Left ventricle myocardium superior (tissue), 1 donor: Measurements from ENCODE around the gene NCF1. TPM values are rescaled to one million over a fixed set of nuclear protein-coding genes. Genes with fewer than 3 reads are reported as not detected.
"Not testable (repeated sequence)": the region's sequence is repeated elsewhere in the genome, so short reads cannot be mapped to it uniquely, and the experiment has no call there.

Experiments
- ATAC-seq: fragments of 200-7000 bp; cut with Tn5 transposase; one replicate; pipeline ENCODE4 v1.9.1; 2020; ENCODE audit warnings: mild to moderate bottlenecking, moderate library complexity
- DNase-seq: peaks from one replicate; pipeline ENCODE4 v3.0.0-alpha.2; 2020
- intact Hi-C: fragments of 100-400 bp; cut with micrococcal nuclease; formaldehyde crosslinking; loops from one replicate; pipeline ENCODE4 v1.11.0; 2022
- long read RNA-seq: library from polyadenylated mRNA; unstranded; transcript quantifications from one replicate; pipeline ENCODE4 v2.0.0, GENCODE V29; 2021
- total RNA-seq: library from RNA; stranded (reverse); fragmentation: NEBNext Ultra II Directional; extraction: Animal tissue kit (Norgen Biotek cat#: 25700); gene quantifications from one replicate; pipeline ENCODE4 v1.2.1, GENCODE V29; 2021
- donor health status: DM: no; HTN: yes; CAD: no; lungs with severe emphysema.

NCF1 gene
- total RNA-seq = 3.9 TPM
- long read RNA-seq, transcript NCF1-201 (11 exons, 1,396 nt) = major isoform, 5 of 8 reads
- long read RNA-seq, partial matches to known transcripts = 2 of 8 reads
- long read RNA-seq, other reads (novel, unspliced or antisense) = 1 of 8 reads

GRCh38 chr7:74773760-74774750, at the start of gene NCF1:
NCF1 (plus strand) TSS chr7:74774011; CDS start chr7:74774032, 21 bp downstream.
- DNase-seq, intact Hi-C loops: not testable (repeated sequence)
- ATAC-seq = peak; percentile 81

GRCh38 chr7:74725840-74726239, 48.0 kb upstream of the NCF1 start:
- DNase-seq (no peak), ATAC-seq (no peak)
- intact Hi-C loops = no loop called here

GRCh38 chr7:74726309-74727101, 47.3 kb upstream of the NCF1 start:
- ATAC-seq (no peak), DNase-seq (no peak)
- intact Hi-C loops = no loop called here

- intact Hi-C loops, DNase-seq, ATAC-seq: not testable (repeated sequence)
Observed at GRCh38 chr7:74728686-74729085, 45.1 kb upstream of the NCF1 start.

GRCh38 chr7:74730186-74730585, 43.6 kb upstream of the NCF1 start:
- ATAC-seq, DNase-seq, intact Hi-C loops: not testable (repeated sequence)

GRCh38 chr7:74739974-74740703, 33.7 kb upstream of the NCF1 start:
- ATAC-seq, intact Hi-C loops: not testable (repeated sequence)

GRCh38 chr7:74743936-74744557, 29.8 kb upstream of the NCF1 start:
- DNase-seq, intact Hi-C loops: not testable (repeated sequence)
- peak; percentile 91 for ATAC-seq

More at GRCh38 chr7:74739974-74740703, 33.7 kb upstream of the NCF1 start:
- DNase-seq = not testable (repeated sequence)

- intact Hi-C loops, DNase-seq: not testable (repeated sequence)
- peak; percentile 90 for ATAC-seq
Observed at GRCh38 chr7:74753921-74754482, 19.8 kb upstream of the NCF1 start.

- intact Hi-C loops, ATAC-seq, DNase-seq: not testable (repeated sequence)
Observed at GRCh38 chr7:74756673-74757072, 17.1 kb upstream of the NCF1 start.

- intact Hi-C loops, ATAC-seq, DNase-seq: not testable (repeated sequence)
Observed at GRCh38 chr7:74758268-74758667, 15.5 kb upstream of the NCF1 start.

GRCh38 chr7:74758982-74759381, 14.8 kb upstream of the NCF1 start:
- intact Hi-C loops = not testable (repeated sequence)

GRCh38 chr7:74765205-74765918, 8.4 kb upstream of the NCF1 start:
- DNase-seq, intact Hi-C loops: not testable (repeated sequence)
- ATAC-seq = peak; percentile 58

More at GRCh38 chr7:74758982-74759381, 14.8 kb upstream of the NCF1 start:
- not testable (repeated sequence) for DNase-seq, ATAC-seq

- intact Hi-C loops, DNase-seq: not testable (repeated sequence)
- ATAC-seq = peak; percentile 53
Observed at GRCh38 chr7:74766509-74766908, 7.3 kb upstream of the NCF1 start.

- ATAC-seq, intact Hi-C loops: not testable (repeated sequence)
- DNase-seq = peak; percentile 15
Observed at GRCh38 chr7:74766991-74767390, 6.8 kb upstream of the NCF1 start.

- ATAC-seq, intact Hi-C loops, DNase-seq: not testable (repeated sequence)
Observed at GRCh38 chr7:74770062-74770461, 3.7 kb upstream of the NCF1 start.

GRCh38 chr7:74772093-74772492, 1.7 kb upstream of the NCF1 start:
- DNase-seq = peak; percentile 25
- intact Hi-C loops, ATAC-seq: not testable (repeated sequence)

- intact Hi-C loops, ATAC-seq: not testable (repeated sequence)
Observed at GRCh38 chr7:74775111-74775510, 1.3 kb downstream of the NCF1 start.

More at GRCh38 chr7:74775111-74775510, 1.3 kb downstream of the NCF1 start:
- DNase-seq = not testable (repeated sequence)
